ENCODE measurements around the gene CLASP2.

CLASP2 gene

GRCh38 chr3:33629219-33629618 lies 88.8 kb downstream of the CLASP2 start:
- Histone ChIP-seq H3K9ac (ENCODE audit: low read depth, low read length, poor library complexity) (no peak overlapping the region), H2BK5ac (ENCODE audit: low read length) (no peak overlapping the region), H3K4me3 (ENCODE audit: low read length in 2 of 2) (no peak overlapping the region), H3K4me1 (ENCODE audit: control insufficient read depth in 2 of 2, insufficient read depth in 1 of 2, low read depth in 1 of 2, low read length in 2 of 2) (peaks cover 0 to 2% of the 10 kb centered on the region in 2 donors), H2BK120ac (ENCODE audit: low read depth, low read length) (no peak overlapping the region), H3K4ac (ENCODE audit: low read length) (no peak overlapping the region), H3K36me3 (replicated peaks in 1 of 2; ENCODE audit: control insufficient read depth in 2 of 2, insufficient read depth in 2 of 2, low read length in 2 of 2) (peaks cover 0 to 25% of the 10 kb centered on the region in 2 donors), H3K27ac (replicated peaks; ENCODE audit: low read length) (no peak overlapping the region), H2BK12ac (ENCODE audit: low read length) (no peak overlapping the region), H4K8ac (ENCODE audit: low read depth, low read length) (no peak overlapping the region), H2BK15ac (ENCODE audit: low read length) (no peak overlapping the region), H3K9me3 (replicated peaks in 1 of 2; ENCODE audit: control insufficient read depth in 2 of 2, insufficient read depth in 1 of 2, low read depth in 1 of 2, low read length in 2 of 2) (no peaks in the 10 kb centered on the region), H3K14ac (ENCODE audit: low read length) (no peak overlapping the region), H3K79me1 (ENCODE audit: low read depth, low read length) (no peaks in the 10 kb centered on the region), H3K27me3 (ENCODE audit: control insufficient read depth in 3 of 3, insufficient read depth in 3 of 3, low read depth in 1 of 3, low read length in 3 of 3) (no peaks in the 10 kb centered on the region), H3K4me2 (ENCODE audit: insufficient read depth, low read length, poor library complexity, severe bottlenecking) (no peak overlapping the region), H4K91ac (ENCODE audit: low read depth, low read length, poor library complexity) (no peak overlapping the region), H2AK5ac (ENCODE audit: low read depth, low read length) (no peak overlapping the region), H3K18ac (ENCODE audit: low read length) (no peak overlapping the region), H2AFZ (ENCODE audit: low read length) (no peak overlapping the region), H3K23ac (ENCODE audit: low read depth, low read length, poor library complexity) (no peak overlapping the region)
- no CpG with 5 or more reads among the region's 1 CpG for WGBS, 2 donors (ENCODE audit: extremely low coverage in 2 of 2, insufficient read length in 2 of 2, insufficient replicate concordance in 1 of 2)
- no peak for DNase-seq (ENCODE audit: low spot score)

- no peak overlapping the region for H3K18ac ChIP-seq (ENCODE audit: low read length)
- H3K4me2 ChIP-seq (ENCODE audit: insufficient read depth, low read length, poor library complexity, severe bottlenecking), result no peak overlapping the region
- peaks cover 0 to 7% of the 10 kb centered on the region in 2 donors for H3K9me3 ChIP-seq (replicated peaks in 1 of 2; ENCODE audit: control insufficient read depth in 2 of 2, insufficient read depth in 1 of 2, low read depth in 1 of 2, low read length in 2 of 2)
- H2BK12ac ChIP-seq (ENCODE audit: low read length), result no peak overlapping the region
- no peak overlapping the region for H2AFZ ChIP-seq (ENCODE audit: low read length)
- no peak overlapping the region for H3K27ac ChIP-seq (replicated peaks; ENCODE audit: low read length)
- H3K4me3 ChIP-seq (ENCODE audit: low read length in 2 of 2), result no peak overlapping the region
- DNase-seq (ENCODE audit: low spot score), result no peak
- no peak overlapping the region for H4K8ac ChIP-seq (ENCODE audit: low read depth, low read length)
- H3K36me3 ChIP-seq (replicated peaks in 1 of 2; ENCODE audit: control insufficient read depth in 2 of 2, insufficient read depth in 2 of 2, low read length in 2 of 2), result peaks cover 4 to 37% of the 10 kb centered on the region in 2 donors
- no peak overlapping the region for H2BK120ac ChIP-seq (ENCODE audit: low read depth, low read length)
- peaks cover 0 to 2% of the 10 kb centered on the region in 2 donors for H3K4me1 ChIP-seq (ENCODE audit: control insufficient read depth in 2 of 2, insufficient read depth in 1 of 2, low read depth in 1 of 2, low read length in 2 of 2)
- no peak overlapping the region for H2BK5ac ChIP-seq (ENCODE audit: low read length)
- no peak overlapping the region for H3K23ac ChIP-seq (ENCODE audit: low read depth, low read length, poor library complexity)
- no peak overlapping the region for H4K91ac ChIP-seq (ENCODE audit: low read depth, low read length, poor library complexity)
- H3K79me1 ChIP-seq (ENCODE audit: low read depth, low read length), result no peaks in the 10 kb centered on the region
- H2BK15ac ChIP-seq (ENCODE audit: low read length), result no peak overlapping the region
- no peak overlapping the region for H3K4ac ChIP-seq (ENCODE audit: low read length)
- no peak overlapping the region for H3K9ac ChIP-seq (ENCODE audit: low read depth, low read length, poor library complexity)
- no peak overlapping the region for H2AK5ac ChIP-seq (ENCODE audit: low read depth, low read length)
- H3K14ac ChIP-seq (ENCODE audit: low read length), result no peak overlapping the region
- H3K27me3 ChIP-seq (ENCODE audit: control insufficient read depth in 3 of 3, insufficient read depth in 3 of 3, low read depth in 1 of 3, low read length in 3 of 3), result no peaks in the 10 kb centered on the region
These were observed 93.3 kb downstream of the CLASP2 start for GRCh38 chr3:33624756-33625155.

GRCh38 chr3:33613041-33613440 lies 105.0 kb downstream of the CLASP2 start:
- Histone ChIP-seq H3K4me1 (ENCODE audit: control insufficient read depth in 2 of 2, insufficient read depth in 1 of 2, low read depth in 1 of 2, low read length in 2 of 2) (no peaks in the 10 kb centered on the region), H2BK5ac (ENCODE audit: low read length) (no peak overlapping the region), H2BK120ac (ENCODE audit: low read depth, low read length) (no peak overlapping the region), H3K23ac (ENCODE audit: low read depth, low read length, poor library complexity) (no peak overlapping the region), H2AFZ (ENCODE audit: low read length) (no peak overlapping the region), H3K4me3 (ENCODE audit: low read length in 2 of 2) (no peak overlapping the region), H3K4ac (ENCODE audit: low read length) (no peak overlapping the region), H3K18ac (ENCODE audit: low read length) (no peak overlapping the region), H2BK12ac (ENCODE audit: low read length) (no peak overlapping the region), H3K27me3 (ENCODE audit: control insufficient read depth in 3 of 3, insufficient read depth in 3 of 3, low read depth in 1 of 3, low read length in 3 of 3) (no peaks in the 10 kb centered on the region), H4K8ac (ENCODE audit: low read depth, low read length) (no peak overlapping the region), H4K91ac (ENCODE audit: low read depth, low read length, poor library complexity) (no peak overlapping the region), H3K4me2 (ENCODE audit: insufficient read depth, low read length, poor library complexity, severe bottlenecking) (no peak overlapping the region), H3K9me3 (replicated peaks in 1 of 2; ENCODE audit: control insufficient read depth in 2 of 2, insufficient read depth in 1 of 2, low read depth in 1 of 2, low read length in 2 of 2) (no peaks in the 10 kb centered on the region), H3K36me3 (replicated peaks in 1 of 2; ENCODE audit: control insufficient read depth in 2 of 2, insufficient read depth in 2 of 2, low read length in 2 of 2) (peaks cover 0 to 35% of the 10 kb centered on the region in 2 donors), H3K79me1 (ENCODE audit: low read depth, low read length) (no peaks in the 10 kb centered on the region), H2AK5ac (ENCODE audit: low read depth, low read length) (no peak overlapping the region), H3K27ac (replicated peaks; ENCODE audit: low read length) (no peak overlapping the region), H3K9ac (ENCODE audit: low read depth, low read length, poor library complexity) (no peak overlapping the region), H2BK15ac (ENCODE audit: low read length) (no peak overlapping the region), H3K14ac (ENCODE audit: low read length) (no peak overlapping the region)
- no peak for DNase-seq (ENCODE audit: low spot score)
- no CpG with 5 or more reads among the region's 1 CpG for WGBS, 2 donors (ENCODE audit: extremely low coverage in 2 of 2, insufficient read length in 2 of 2, insufficient replicate concordance in 1 of 2)

- H3K27ac ChIP-seq (replicated peaks; ENCODE audit: low read length), result no peak overlapping the region
- H2BK120ac ChIP-seq (ENCODE audit: low read depth, low read length), result no peak overlapping the region
- no peak overlapping the region for H2BK5ac ChIP-seq (ENCODE audit: low read length)
- H3K9ac ChIP-seq (ENCODE audit: low read depth, low read length, poor library complexity), result no peak overlapping the region
- H3K18ac ChIP-seq (ENCODE audit: low read length), result no peak overlapping the region
- WGBS, 2 donors (ENCODE audit: extremely low coverage in 2 of 2, insufficient read length in 2 of 2, insufficient replicate concordance in 1 of 2), result no CpG with 5 or more reads among the region's 1 CpG
- H3K4me2 ChIP-seq (ENCODE audit: insufficient read depth, low read length, poor library complexity, severe bottlenecking), result no peak overlapping the region
- no peak overlapping the region for H3K23ac ChIP-seq (ENCODE audit: low read depth, low read length, poor library complexity)
- H4K91ac ChIP-seq (ENCODE audit: low read depth, low read length, poor library complexity), result no peak overlapping the region
- H3K27me3 ChIP-seq (ENCODE audit: control insufficient read depth in 3 of 3, insufficient read depth in 3 of 3, low read depth in 1 of 3, low read length in 3 of 3), result no peaks in the 10 kb centered on the region
- H3K4me3 ChIP-seq (ENCODE audit: low read length in 2 of 2), result no peak overlapping the region
- peaks cover 0 to 35% of the 10 kb centered on the region in 2 donors for H3K36me3 ChIP-seq (replicated peaks in 1 of 2; ENCODE audit: control insufficient read depth in 2 of 2, insufficient read depth in 2 of 2, low read length in 2 of 2)
- no peak overlapping the region for H3K4ac ChIP-seq (ENCODE audit: low read length)
- H3K79me1 ChIP-seq (ENCODE audit: low read depth, low read length), result no peaks in the 10 kb centered on the region
- H3K4me1 ChIP-seq (ENCODE audit: control insufficient read depth in 2 of 2, insufficient read depth in 1 of 2, low read depth in 1 of 2, low read length in 2 of 2), result no peaks in the 10 kb centered on the region
- DNase-seq (ENCODE audit: low spot score), result no peak
- H2AFZ ChIP-seq (ENCODE audit: low read length), result no peak overlapping the region
- H3K9me3 ChIP-seq (replicated peaks in 1 of 2; ENCODE audit: control insufficient read depth in 2 of 2, insufficient read depth in 1 of 2, low read depth in 1 of 2, low read length in 2 of 2), result no peaks in the 10 kb centered on the region
- H2BK12ac ChIP-seq (ENCODE audit: low read length), result no peak overlapping the region
- no peak overlapping the region for H3K14ac ChIP-seq (ENCODE audit: low read length)
- H2AK5ac ChIP-seq (ENCODE audit: low read depth, low read length), result no peak overlapping the region
- H2BK15ac ChIP-seq (ENCODE audit: low read length), result no peak overlapping the region
- H4K8ac ChIP-seq (ENCODE audit: low read depth, low read length), result no peak overlapping the region
These were observed 105.4 kb downstream of the CLASP2 start for GRCh38 chr3:33612607-33613006.

Measured in neuronal stem cell (in vitro differentiated cells).